GM19452 (cell line): Measurements from ENCODE around the gene TTC9B.
"Not testable (repeated sequence)": the region's sequence is repeated elsewhere in the genome, so short reads cannot be mapped to it uniquely, and the experiment has no call there.

Experiments
- ATAC-seq: cut with Tn5 transposase; IDR thresholded peaks from one replicate; pipeline ENCODE4 v1.9.1; 2021; ENCODE audit not compliant: unreplicated experiment

TTC9B gene

GRCh38 chr19:40233811-40234389, 15.7 kb upstream of the TTC9B start:
- no peak for ATAC-seq

GRCh38 chr19:40232949-40233810, 15.0 kb upstream of the TTC9B start:
- ATAC-seq = no peak

- no peak for ATAC-seq
Observed at GRCh38 chr19:40232479-40232878, 14.3 kb upstream of the TTC9B start.

- ATAC-seq = no peak
Observed at GRCh38 chr19:40231544-40232424, 13.6 kb upstream of the TTC9B start.

- no peak for ATAC-seq
Observed at GRCh38 chr19:40231057-40231456, 12.9 kb upstream of the TTC9B start.

- ATAC-seq = no peak
Observed at GRCh38 chr19:40229926-40230417, 11.8 kb upstream of the TTC9B start.

GRCh38 chr19:40229484-40229883, 11.3 kb upstream of the TTC9B start:
- no peak for ATAC-seq

- no peak for ATAC-seq
Observed at GRCh38 chr19:40228863-40229262, 10.7 kb upstream of the TTC9B start.

- ATAC-seq = no peak
Observed at GRCh38 chr19:40228346-40228745, 10.2 kb upstream of the TTC9B start.

- no peak for ATAC-seq
Observed at GRCh38 chr19:40225440-40226305, 7.5 kb upstream of the TTC9B start.

- no peak for ATAC-seq
Observed at GRCh38 chr19:40224342-40225150, 6.4 kb upstream of the TTC9B start.

GRCh38 chr19:40223135-40223822, 5.1 kb upstream of the TTC9B start:
- ATAC-seq = no peak

- ATAC-seq = no peak
Observed at GRCh38 chr19:40221858-40222619, 3.9 kb upstream of the TTC9B start.

- no peak for ATAC-seq
Observed at GRCh38 chr19:40220674-40221073, 2.5 kb upstream of the TTC9B start.

GRCh38 chr19:40219721-40220276, 1.6 kb upstream of the TTC9B start:
- ATAC-seq = no peak

GRCh38 chr19:40219029-40219428, 845 bp upstream of the TTC9B start:
- not testable (repeated sequence) for ATAC-seq

GRCh38 chr19:40217027-40217810, 965 bp downstream of the TTC9B start:
- ATAC-seq = no peak

GRCh38 chr19:40216777-40217026, 1.5 kb downstream of the TTC9B start:
- ATAC-seq = no peak
